Measurements from ENCODE around the gene HNRNPA1. TPM values are rescaled to one million over a fixed set of nuclear protein-coding genes. Genes with fewer than 3 reads are reported as not detected.

Gene HNRNPA1
- total RNA-seq, 1 donor from 2014 or later = 819 TPM

DNA sequence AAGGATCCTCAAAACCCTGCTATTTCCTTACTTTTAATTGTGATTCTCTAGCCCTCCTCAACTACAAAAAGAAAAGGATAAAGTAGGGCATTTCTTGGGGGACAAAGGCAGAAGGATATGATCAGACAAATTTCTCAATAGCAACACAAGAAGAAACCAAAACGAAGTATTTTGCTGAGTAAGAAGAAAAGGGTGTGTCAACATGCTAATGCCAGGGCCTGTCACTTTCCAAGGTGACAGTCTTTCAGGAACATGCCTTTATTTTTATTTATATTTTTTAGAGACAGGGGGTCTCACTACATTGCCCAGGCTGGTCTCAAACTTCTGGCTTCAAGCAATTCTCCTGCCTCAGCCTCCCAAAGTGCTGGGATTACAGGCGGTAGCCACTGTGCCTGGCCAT lies 40.4 kb upstream of the HNRNPA1 start:
- H3K4me3 Mint-ChIP-seq (ENCODE audit: unreplicated experiment) = no peak overlapping the region
- peaks cover 25% of the 10 kb centered on the region for H3K36me3 Mint-ChIP-seq (ENCODE audit: unreplicated experiment)
- no peak overlapping the region for H3K27ac Mint-ChIP-seq (ENCODE audit: unreplicated experiment)
- TF ChIP-seq, protein P1, sequence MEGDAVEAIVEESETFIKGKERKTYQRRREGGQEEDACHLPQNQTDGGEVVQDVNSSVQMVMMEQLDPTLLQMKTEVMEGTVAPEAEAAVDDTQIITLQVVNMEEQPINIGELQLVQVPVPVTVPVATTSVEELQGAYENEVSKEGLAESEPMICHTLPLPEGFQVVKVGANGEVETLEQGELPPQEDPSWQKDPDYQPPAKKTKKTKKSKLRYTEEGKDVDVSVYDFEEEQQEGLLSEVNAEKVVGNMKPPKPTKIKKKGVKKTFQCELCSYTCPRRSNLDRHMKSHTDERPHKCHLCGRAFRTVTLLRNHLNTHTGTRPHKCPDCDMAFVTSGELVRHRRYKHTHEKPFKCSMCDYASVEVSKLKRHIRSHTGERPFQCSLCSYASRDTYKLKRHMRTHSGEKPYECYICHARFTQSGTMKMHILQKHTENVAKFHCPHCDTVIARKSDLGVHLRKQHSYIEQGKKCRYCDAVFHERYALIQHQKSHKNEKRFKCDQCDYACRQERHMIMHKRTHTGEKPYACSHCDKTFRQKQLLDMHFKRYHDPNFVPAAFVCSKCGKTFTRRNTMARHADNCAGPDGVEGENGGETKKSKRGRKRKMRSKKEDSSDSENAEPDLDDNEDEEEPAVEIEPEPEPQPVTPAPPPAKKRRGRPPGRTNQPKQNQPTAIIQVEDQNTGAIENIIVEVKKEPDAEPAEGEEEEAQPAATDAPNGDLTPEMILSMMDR (IDR thresholded peaks at IDR 0.05) = no peak
- no peaks in the 10 kb centered on the region for H3K9me3 Mint-ChIP-seq (ENCODE audit: unreplicated experiment)
- no peaks in the 10 kb centered on the region for H3K4me1 Mint-ChIP-seq (ENCODE audit: unreplicated experiment)
- no peaks in the 10 kb centered on the region for H3K27me3 Mint-ChIP-seq (ENCODE audit: unreplicated experiment)
- DNase-seq (ENCODE audit: extremely low spot score, unreplicated experiment) = no peak

DNA sequence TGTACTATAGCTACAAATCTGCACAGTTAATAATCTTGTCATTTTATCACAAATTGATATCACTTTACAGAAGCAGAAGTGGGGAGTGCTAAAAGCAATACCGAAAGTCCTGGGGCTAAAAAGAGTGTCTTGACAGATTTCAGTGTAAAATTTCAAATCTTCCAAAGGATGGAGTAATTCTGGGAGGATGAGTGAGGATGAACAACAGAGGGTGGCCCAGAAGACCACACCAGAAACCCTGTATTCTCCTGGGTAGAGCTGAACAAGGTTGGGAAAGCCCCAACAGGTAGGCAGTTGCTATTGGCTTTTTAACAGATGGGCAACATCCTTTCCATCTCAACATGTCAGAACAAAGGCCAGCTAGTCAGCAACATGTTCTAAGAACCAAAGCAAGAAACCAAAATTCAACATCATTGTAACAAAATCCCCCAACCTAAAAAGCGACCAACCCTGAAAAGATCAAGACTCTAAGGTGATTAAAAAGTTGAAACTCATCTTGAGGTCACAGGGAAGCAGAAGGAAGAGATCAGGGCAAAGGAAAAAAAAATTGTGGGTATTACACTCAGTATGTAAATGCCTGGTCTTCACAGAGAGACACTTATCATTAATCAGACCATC lies 39.4 kb upstream of the HNRNPA1 start:
- TF ChIP-seq, protein P1 (IDR thresholded peaks at IDR 0.05) = no peak
- Mint-ChIP-seq H3K4me3 (ENCODE audit: unreplicated experiment) (no peak overlapping the region), H3K9me3 (ENCODE audit: unreplicated experiment) (no peaks in the 10 kb centered on the region), H3K27ac (ENCODE audit: unreplicated experiment) (peak overlapping the region; percentile 32), H3K27me3 (ENCODE audit: unreplicated experiment) (no peaks in the 10 kb centered on the region), H3K4me1 (ENCODE audit: unreplicated experiment) (no peaks in the 10 kb centered on the region), H3K36me3 (ENCODE audit: unreplicated experiment) (peaks cover 28% of the 10 kb centered on the region)
- DNase-seq (ENCODE audit: extremely low spot score, unreplicated experiment) = no peak

DNA sequence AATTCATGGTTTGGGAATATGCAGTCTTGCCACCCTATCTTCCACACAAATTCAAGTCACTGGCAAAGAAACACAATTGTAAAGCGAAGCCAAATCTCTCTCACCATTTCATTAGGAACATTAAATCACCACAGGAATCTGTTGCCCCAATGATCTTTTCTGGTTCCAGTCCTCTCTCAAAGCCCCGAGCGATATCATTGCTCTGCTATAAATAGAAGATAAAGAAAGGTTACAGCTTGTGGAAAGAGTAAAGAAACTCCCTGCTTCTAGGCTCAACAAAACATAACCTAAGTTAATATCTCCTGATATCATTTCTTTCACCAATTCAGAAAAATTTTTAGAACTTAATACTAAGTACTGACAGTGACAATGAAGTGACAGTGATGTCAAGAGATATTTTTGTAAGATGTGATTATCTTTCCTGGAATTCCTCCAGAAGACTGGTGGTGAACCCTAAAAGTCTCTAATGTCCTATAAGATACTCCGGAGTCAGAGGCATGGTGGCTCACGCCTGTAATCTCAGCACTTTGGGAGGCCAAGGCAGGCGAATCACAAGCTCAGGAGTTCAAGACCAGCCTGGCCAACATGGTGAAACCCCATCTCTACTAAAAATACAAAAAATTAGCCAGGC lies 34.4 kb upstream of the HNRNPA1 start:
- TF ChIP-seq, protein P1 (IDR thresholded peaks at IDR 0.05) = no peak
- Mint-ChIP-seq H3K4me3 (ENCODE audit: unreplicated experiment) (no peak overlapping the region), H3K27me3 (ENCODE audit: unreplicated experiment) (no peaks in the 10 kb centered on the region), H3K9me3 (ENCODE audit: unreplicated experiment) (no peaks in the 10 kb centered on the region), H3K4me1 (ENCODE audit: unreplicated experiment) (no peaks in the 10 kb centered on the region), H3K27ac (ENCODE audit: unreplicated experiment) (no peak overlapping the region), H3K36me3 (ENCODE audit: unreplicated experiment) (peaks cover 31% of the 10 kb centered on the region)
- DNase-seq (ENCODE audit: extremely low spot score, unreplicated experiment) = no peak

DNA sequence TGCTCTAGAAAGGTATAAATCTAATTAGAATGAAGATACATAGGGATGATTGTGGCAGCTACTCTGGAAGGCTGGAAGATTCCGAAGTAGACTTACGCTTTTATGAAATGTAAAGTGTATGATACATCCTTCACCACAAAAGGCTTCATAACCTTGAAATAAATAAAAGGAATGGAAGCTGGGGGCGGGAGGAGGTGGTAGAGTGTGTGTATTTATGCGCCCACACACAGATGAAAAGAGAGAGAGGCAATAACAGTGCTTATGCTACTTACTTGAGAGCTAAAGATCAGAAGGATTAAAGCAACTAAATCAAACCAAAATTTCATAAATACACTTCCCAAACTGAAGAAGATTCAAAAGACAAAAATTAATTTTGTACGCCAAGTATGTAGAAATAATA lies 31.0 kb upstream of the HNRNPA1 start:
- Mint-ChIP-seq H3K27ac (ENCODE audit: unreplicated experiment) (no peak overlapping the region), H3K27me3 (ENCODE audit: unreplicated experiment) (no peaks in the 10 kb centered on the region), H3K36me3 (ENCODE audit: unreplicated experiment) (peaks cover 31% of the 10 kb centered on the region), H3K9me3 (ENCODE audit: unreplicated experiment) (no peaks in the 10 kb centered on the region), H3K4me3 (ENCODE audit: unreplicated experiment) (no peak overlapping the region), H3K4me1 (ENCODE audit: unreplicated experiment) (peaks cover 2% of the 10 kb centered on the region)
- TF ChIP-seq, protein P1 (IDR thresholded peaks at IDR 0.05) = no peak
- no peak for DNase-seq (ENCODE audit: extremely low spot score, unreplicated experiment)

DNA sequence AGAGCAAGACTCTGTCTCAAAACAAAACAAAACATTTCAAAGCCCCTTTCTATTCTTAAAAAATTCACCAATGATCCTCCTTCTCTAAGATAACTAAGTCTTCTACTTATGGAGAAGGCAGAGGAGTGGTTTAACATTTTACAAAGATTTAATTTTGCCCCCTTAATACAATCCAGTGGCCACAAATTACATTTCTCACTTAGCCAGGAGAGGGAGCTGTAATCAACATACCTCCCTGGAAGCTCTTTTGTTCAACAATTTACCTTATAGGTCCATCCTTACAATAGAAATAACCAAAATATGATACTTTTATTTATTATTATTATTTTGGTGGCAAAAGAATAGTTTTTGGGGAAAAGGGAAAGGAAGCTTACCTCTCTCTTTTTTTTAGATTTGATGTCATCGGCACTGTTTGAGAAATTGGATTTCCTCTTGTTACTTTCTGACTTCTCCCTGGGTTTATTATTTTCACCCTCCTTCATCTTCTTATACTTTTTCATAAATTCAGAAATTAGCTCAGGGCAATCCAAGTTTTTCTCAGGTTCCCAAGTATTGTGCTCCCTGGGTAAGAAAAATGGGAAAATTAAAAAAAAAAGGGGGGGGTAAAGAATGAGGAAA lies 28.8 kb upstream of the HNRNPA1 start:
- no peak overlapping the region for H3K4me3 Mint-ChIP-seq (ENCODE audit: unreplicated experiment)
- TF ChIP-seq, protein P1 (IDR thresholded peaks at IDR 0.05) = peak; percentile 84
- no peaks in the 10 kb centered on the region for H3K27me3 Mint-ChIP-seq (ENCODE audit: unreplicated experiment)
- DNase-seq (ENCODE audit: extremely low spot score, unreplicated experiment) = no peak
- no peaks in the 10 kb centered on the region for H3K9me3 Mint-ChIP-seq (ENCODE audit: unreplicated experiment)
- H3K36me3 Mint-ChIP-seq (ENCODE audit: unreplicated experiment) = peaks cover 29% of the 10 kb centered on the region
- peak overlapping the region; percentile 46 for H3K27ac Mint-ChIP-seq (ENCODE audit: unreplicated experiment)
- H3K4me1 Mint-ChIP-seq (ENCODE audit: unreplicated experiment) = peaks cover 2% of the 10 kb centered on the region

Measured in osteocyte (in vitro differentiated cells).